Ramos (cell line): ENCODE results near the gene DAPK1.

Source experiments
- in situ Hi-C: fragments of 300-500 bp; cut with MboI; formaldehyde crosslinking; loops from one replicate; pipeline ENCODE4 v1.14.3; 2022; ENCODE audit warnings: low sequenced_read_pairs; ENCODE audit not compliant: unreplicated experiment

Gene DAPK1

GRCh38 chr9:87701491-87701890, 203.8 kb downstream of the DAPK1 start:
- in situ Hi-C loops, result no loop called here

GRCh38 chr9:87701931-87702421, 204.3 kb downstream of the DAPK1 start:
- in situ Hi-C loops, result no loop called here

- in situ Hi-C loops, result no loop called here
Observed at GRCh38 chr9:87702921-87703320, 205.3 kb downstream of the DAPK1 start.

- in situ Hi-C loops, result no loop called here
Observed at GRCh38 chr9:87703636-87704276, 206.1 kb downstream of the DAPK1 start.

- in situ Hi-C loops, result no loop called here
Observed at GRCh38 chr9:87704342-87704741, 206.7 kb downstream of the DAPK1 start.

GRCh38 chr9:87706066-87706739, 208.5 kb downstream of the DAPK1 start:
- in situ Hi-C loops, result no loop called here

GRCh38 chr9:87707805-87708506, 210.3 kb downstream of the DAPK1 start:
- in situ Hi-C loops, result no loop called here

- in situ Hi-C loops, result no loop called here
Observed at GRCh38 chr9:87708546-87708945, 210.9 kb downstream of the DAPK1 start.

GRCh38 chr9:87708986-87709728, 211.5 kb downstream of the DAPK1 start:
- in situ Hi-C loops, result no loop called here

- in situ Hi-C loops, result no loop called here
Observed at GRCh38 chr9:87710443-87710842, 212.8 kb downstream of the DAPK1 start.

- in situ Hi-C loops, result no loop called here
Observed at GRCh38 chr9:87711857-87712800, 214.5 kb downstream of the DAPK1 start.

GRCh38 chr9:87712801-87713277, 215.2 kb downstream of the DAPK1 start:
- in situ Hi-C loops, result no loop called here

GRCh38 chr9:87713278-87713987, 215.8 kb downstream of the DAPK1 start:
- in situ Hi-C loops, result no loop called here

GRCh38 chr9:87713988-87714330, 216.3 kb downstream of the DAPK1 start:
- in situ Hi-C loops, result no loop called here

GRCh38 chr9:87714819-87715218, 217.2 kb downstream of the DAPK1 start:
- in situ Hi-C loops, result no loop called here

- in situ Hi-C loops, result no loop called here
Observed at GRCh38 chr9:87716141-87716540, 218.5 kb downstream of the DAPK1 start.

GRCh38 chr9:87717456-87717855, 219.8 kb downstream of the DAPK1 start:
- in situ Hi-C loops, result no loop called here

- in situ Hi-C loops, result no loop called here
Observed at GRCh38 chr9:87718231-87718630, 220.6 kb downstream of the DAPK1 start.
